Myocyte (in vitro differentiated cells): ENCODE results near the gene RANBP3. TPM values are rescaled to one million over a fixed set of nuclear protein-coding genes. Genes with fewer than 3 reads are reported as not detected.
"Not testable (repeated sequence)": the region's sequence is repeated elsewhere in the genome, so short reads cannot be mapped to it uniquely, and the experiment has no call there.

Experiments used
- DNase-seq: peaks from one replicate; pipeline ENCODE4 v3.0.0-alpha.2; 2012; ENCODE audit warnings: low read depth
- total RNA-seq: library from RNA; depleted of rRNA; stranded (reverse); fragments of >200 nt; gene quantifications from 2 replicates; pipeline ENCODE4 v1.2.3, GENCODE V29; 2014

Gene RANBP3
- total RNA-seq, 1 donor from 2014 or later = 50.3 TPM

GRCh38 chr19:6007866-6008265 lies 29.9 kb upstream of the RANBP3 start:
- DNase-seq = no peak

- no peak for DNase-seq
Observed at GRCh38 chr19:6006896-6007295, 29.0 kb upstream of the RANBP3 start.

GRCh38 chr19:6006070-6006446 lies 28.1 kb upstream of the RANBP3 start:
- DNase-seq = not testable (repeated sequence)

GRCh38 chr19:6005321-6006069 lies 27.6 kb upstream of the RANBP3 start:
- no peak for DNase-seq

- DNase-seq = no peak
Observed at GRCh38 chr19:6003976-6004375, 26.0 kb upstream of the RANBP3 start.

GRCh38 chr19:6002591-6002990 lies 24.7 kb upstream of the RANBP3 start:
- DNase-seq = no peak

- DNase-seq = no peak
Observed at GRCh38 chr19:6000228-6000847, 22.4 kb upstream of the RANBP3 start.

GRCh38 chr19:5999693-6000092 lies 21.8 kb upstream of the RANBP3 start:
- DNase-seq = no peak

GRCh38 chr19:5997371-5997770 lies 19.4 kb upstream of the RANBP3 start:
- DNase-seq = no peak

GRCh38 chr19:5996623-5997320 lies 18.8 kb upstream of the RANBP3 start:
- no peak for DNase-seq

- DNase-seq = no peak
Observed at GRCh38 chr19:5996102-5996501, 18.2 kb upstream of the RANBP3 start.

- DNase-seq = no peak
Observed at GRCh38 chr19:5995606-5996005, 17.7 kb upstream of the RANBP3 start.

- DNase-seq = no peak
Observed at GRCh38 chr19:5994405-5995165, 16.6 kb upstream of the RANBP3 start.

GRCh38 chr19:5993648-5994358 lies 15.9 kb upstream of the RANBP3 start:
- DNase-seq = no peak

GRCh38 chr19:5993201-5993600 lies 15.3 kb upstream of the RANBP3 start:
- no peak for DNase-seq

- no peak for DNase-seq
Observed at GRCh38 chr19:5992756-5993155, 14.8 kb upstream of the RANBP3 start.

- no peak for DNase-seq
Observed at GRCh38 chr19:5991244-5991838, 13.4 kb upstream of the RANBP3 start.

- no peak for DNase-seq
Observed at GRCh38 chr19:5990289-5990797, 12.4 kb upstream of the RANBP3 start.

GRCh38 chr19:5989388-5990074 lies 11.6 kb upstream of the RANBP3 start:
- DNase-seq = no peak
